ENCODE results near the gene RASSF6.

- no peak for TF ChIP-seq CTCF (conservative IDR thresholded peaks at IDR 0.05; ENCODE audit: low read depth, low read length)
- TF ChIP-seq EZH2 (IDR thresholded peaks at IDR 0.05; ENCODE audit: low read length, unreplicated experiment), result no peak
- TF ChIP-seq EZH2phosphoT487 (IDR thresholded peaks at IDR 0.05; ENCODE audit: borderline replicate concordance, low read length), result no peak
Measured at GRCh38 chr4:73615613-73616012, 4.6 kb downstream of the RASSF6 start.

All from PC-3 (cell line).